IMR-90 (cell line): ENCODE results near the gene ADGRF4.

Source experiments
- BHLHE40 ChIP-seq: fragments of 150-350 bp; IDR thresholded peaks from 2 replicates; pipeline ENCODE4 v1.6.1; 2016; ENCODE audit warnings: mild to moderate bottlenecking, low read depth, low read length
- CHD1 ChIP-seq: IDR thresholded peaks from 2 replicates; pipeline ENCODE4 v1.6.1; 2012; ENCODE audit warnings: low read depth, low read length, improper control_type of control experiment
- MAFK ChIP-seq: IDR thresholded peaks from 2 replicates; pipeline ENCODE4 v1.6.1; 2012; ENCODE audit warnings: low read depth, low read length, improper control_type of control experiment
- MAZ ChIP-seq: IDR thresholded peaks from 2 replicates; pipeline ENCODE4 v1.6.1; 2012; ENCODE audit warnings: low read depth, mild to moderate bottlenecking, low read length, improper control_type of control experiment, moderate library complexity, borderline replicate concordance
- POLR2A ChIP-seq: IDR thresholded peaks from 2 replicates; pipeline ENCODE4 v1.6.1; 2012; ENCODE audit warnings: mild to moderate bottlenecking, low read depth, low read length
- RAD21 ChIP-seq: IDR thresholded peaks from 2 replicates; pipeline ENCODE4 v1.6.1; 2012; ENCODE audit warnings: low read length, improper control_type of control experiment
- RCOR1 ChIP-seq: IDR thresholded peaks from 2 replicates; pipeline ENCODE4 v1.6.1; 2012; ENCODE audit warnings: mild to moderate bottlenecking, low read length, improper control_type of control experiment; ENCODE audit not compliant: insufficient replicate concordance
- RFX5 ChIP-seq: IDR thresholded peaks from 2 replicates; pipeline ENCODE4 v1.8.0; 2012; ENCODE audit warnings: low read depth, mild to moderate bottlenecking, low read length, moderate library complexity
- SMC3 ChIP-seq: fragments of 150-350 bp; IDR thresholded peaks from 2 replicates; pipeline ENCODE4 v1.6.1; 2016; ENCODE audit warnings: low read depth, mild to moderate bottlenecking, antibody characterized with exemption, low read length, moderate library complexity
- TF ChIP-seq, protein P1 (sequence below): conservative IDR thresholded peaks from 2 replicates; pipeline ENCODE4 v1.5.1; 2012; ENCODE audit warnings: mild to moderate bottlenecking, low read depth, low read length, improper control_type of control experiment
- TF ChIP-seq, protein P2 (sequence below): fragments of 150-350 bp; IDR thresholded peaks from 2 replicates; pipeline ENCODE4 v1.6.1; 2017; ENCODE audit warnings: mild to moderate bottlenecking, antibody characterized with exemption, low read length, low read depth

DNA sequence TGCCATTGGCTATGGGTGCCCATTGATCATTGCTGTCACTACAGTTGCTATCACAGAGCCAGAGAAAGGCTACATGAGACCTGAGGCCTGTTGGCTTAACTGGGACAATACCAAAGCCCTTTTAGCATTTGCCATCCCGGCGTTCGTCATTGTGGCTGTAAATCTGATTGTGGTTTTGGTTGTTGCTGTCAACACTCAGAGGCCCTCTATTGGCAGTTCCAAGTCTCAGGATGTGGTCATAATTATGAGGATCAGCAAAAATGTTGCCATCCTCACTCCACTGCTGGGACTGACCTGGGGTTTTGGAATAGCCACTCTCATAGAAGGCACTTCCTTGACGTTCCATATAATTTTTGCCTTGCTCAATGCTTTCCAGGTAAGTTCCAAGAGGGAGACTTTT lies 16.4 kb downstream of the ADGRF4 start:
- TF ChIP-seq, protein P1, sequence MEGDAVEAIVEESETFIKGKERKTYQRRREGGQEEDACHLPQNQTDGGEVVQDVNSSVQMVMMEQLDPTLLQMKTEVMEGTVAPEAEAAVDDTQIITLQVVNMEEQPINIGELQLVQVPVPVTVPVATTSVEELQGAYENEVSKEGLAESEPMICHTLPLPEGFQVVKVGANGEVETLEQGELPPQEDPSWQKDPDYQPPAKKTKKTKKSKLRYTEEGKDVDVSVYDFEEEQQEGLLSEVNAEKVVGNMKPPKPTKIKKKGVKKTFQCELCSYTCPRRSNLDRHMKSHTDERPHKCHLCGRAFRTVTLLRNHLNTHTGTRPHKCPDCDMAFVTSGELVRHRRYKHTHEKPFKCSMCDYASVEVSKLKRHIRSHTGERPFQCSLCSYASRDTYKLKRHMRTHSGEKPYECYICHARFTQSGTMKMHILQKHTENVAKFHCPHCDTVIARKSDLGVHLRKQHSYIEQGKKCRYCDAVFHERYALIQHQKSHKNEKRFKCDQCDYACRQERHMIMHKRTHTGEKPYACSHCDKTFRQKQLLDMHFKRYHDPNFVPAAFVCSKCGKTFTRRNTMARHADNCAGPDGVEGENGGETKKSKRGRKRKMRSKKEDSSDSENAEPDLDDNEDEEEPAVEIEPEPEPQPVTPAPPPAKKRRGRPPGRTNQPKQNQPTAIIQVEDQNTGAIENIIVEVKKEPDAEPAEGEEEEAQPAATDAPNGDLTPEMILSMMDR, result no peak
- no peak for TF ChIP-seq RFX5
- no peak for TF ChIP-seq MAFK
- no peak for TF ChIP-seq RAD21
- TF ChIP-seq POLR2A, result no peak
- TF ChIP-seq, protein P2, sequence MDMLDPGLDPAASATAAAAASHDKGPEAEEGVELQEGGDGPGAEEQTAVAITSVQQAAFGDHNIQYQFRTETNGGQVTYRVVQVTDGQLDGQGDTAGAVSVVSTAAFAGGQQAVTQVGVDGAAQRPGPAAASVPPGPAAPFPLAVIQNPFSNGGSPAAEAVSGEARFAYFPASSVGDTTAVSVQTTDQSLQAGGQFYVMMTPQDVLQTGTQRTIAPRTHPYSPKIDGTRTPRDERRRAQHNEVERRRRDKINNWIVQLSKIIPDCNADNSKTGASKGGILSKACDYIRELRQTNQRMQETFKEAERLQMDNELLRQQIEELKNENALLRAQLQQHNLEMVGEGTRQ, result no peak
- no peak for TF ChIP-seq RCOR1
- no peak for TF ChIP-seq BHLHE40
- TF ChIP-seq SMC3, result no peak
- TF ChIP-seq CHD1, result no peak
- no peak for TF ChIP-seq MAZ
